Effector memory CD4-positive, alpha-beta T cell (primary cell): Measurements from ENCODE around the gene LRP6.

Source experiments
- DNase-seq, 3 donors: peaks; one replicate each; pipeline ENCODE4 v3.0.0-alpha.2; 2020
- H3K27ac ChIP-seq: 2 replicates; pipeline ENCODE4 v1.7.0; 2013; ENCODE audit warnings: mild to moderate bottlenecking, low read length, moderate library complexity; ENCODE audit not compliant: insufficient read depth, poor library complexity, severe bottlenecking
- H3K27me3 ChIP-seq: replicated peaks from 2 replicates; pipeline ENCODE4 v1.7.0; 2013; ENCODE audit warnings: mild to moderate bottlenecking, low read length; ENCODE audit not compliant: insufficient read depth, control insufficient read depth, poor library complexity, severe bottlenecking
- H3K36me3 ChIP-seq: 2 replicates; pipeline ENCODE4 v1.7.0; 2013; ENCODE audit warnings: mild to moderate bottlenecking, low read length, moderate library complexity; ENCODE audit not compliant: control insufficient read depth, insufficient read depth
- H3K4me1 ChIP-seq: 2 replicates; pipeline ENCODE4 v1.7.0; 2013; ENCODE audit warnings: low read length, mild to moderate bottlenecking; ENCODE audit not compliant: control insufficient read depth, insufficient read depth, poor library complexity, severe bottlenecking
- H3K4me3 ChIP-seq: 2 replicates; pipeline ENCODE4 v1.7.0; 2013; ENCODE audit warnings: low read length, low read depth, mild to moderate bottlenecking; ENCODE audit not compliant: insufficient read depth, poor library complexity, severe bottlenecking
- H3K9me3 ChIP-seq: 2 replicates; pipeline ENCODE4 v1.7.0; 2013; ENCODE audit warnings: mild to moderate bottlenecking, low read length, moderate library complexity; ENCODE audit not compliant: control insufficient read depth

Gene LRP6

GRCh38 chr12:12070674-12071656 lies 195.9 kb downstream of the LRP6 start, which contains the start of gene BCL2L14:
Gene BCL2L14, plus strand, starts transcription at chr12:12070939. Its CDS starts 8,367 bp downstream, at chr12:12079306.
- DNase-seq: no peak

GRCh38 chr12:12069821-12070548 lies 196.9 kb downstream of the LRP6 start:
- Histone ChIP-seq H3K27me3 (no peaks in the 10 kb centered on the region), H3K36me3 (no peaks in the 10 kb centered on the region), H3K9me3 (no peaks in the 10 kb centered on the region), H3K27ac (no peak overlapping the region), H3K4me3 (no peak overlapping the region), H3K4me1 (no peaks in the 10 kb centered on the region)
- DNase-seq: no peak

More at GRCh38 chr12:12070674-12071656, 195.9 kb downstream of the LRP6 start, which contains the start of gene BCL2L14:
- Histone ChIP-seq H3K4me3 (peak within 1 kb of the TSS; percentile 50), H3K27ac (peak within 1 kb of the TSS; percentile 42), H3K27me3 (no peaks in the 10 kb centered on the region), H3K4me1 (no peaks in the 10 kb centered on the region), H3K36me3 (no peaks in the 10 kb centered on the region), H3K9me3 (no peaks in the 10 kb centered on the region)

GRCh38 chr12:12068751-12069150 lies 198.1 kb downstream of the LRP6 start:
- no peaks in the 10 kb centered on the region for H3K36me3 ChIP-seq
- H3K9me3 ChIP-seq: no peaks in the 10 kb centered on the region
- H3K4me1 ChIP-seq: no peaks in the 10 kb centered on the region
- DNase-seq: no peak
- H3K27ac ChIP-seq: no peak overlapping the region
- no peak overlapping the region for H3K4me3 ChIP-seq
- no peaks in the 10 kb centered on the region for H3K27me3 ChIP-seq
